HCT116 (cell line): ENCODE data around the gene TSPEAR.

Source experiments
- EGR1 ChIP-seq: IDR thresholded peaks from 2 replicates; pipeline ENCODE4 v1.6.1; 2012; ENCODE audit warnings: low read depth
- EZH2 ChIP-seq: fragments of 200-600 bp; sonication (generic); IDR thresholded peaks from 2 replicates; pipeline ENCODE4 v1.6.1; 2017; ENCODE audit warnings: antibody characterized with exemption, mixed run types
- EZH2phosphoT487 ChIP-seq: fragments of 200-600 bp; IDR thresholded peaks from 2 replicates; pipeline ENCODE4 v1.6.1; 2018; ENCODE audit warnings: antibody characterized with exemption, borderline replicate concordance
- FOSL1 ChIP-seq: IDR thresholded peaks from 2 replicates; pipeline ENCODE4 v1.6.1; 2012; ENCODE audit warnings: low read depth
- POLR2A ChIP-seq: IDR thresholded peaks from 2 replicates; pipeline ENCODE4 v1.7.0; 2011; ENCODE audit warnings: borderline replicate concordance; ENCODE audit not compliant: insufficient read depth, insufficient read length; ENCODE audit errors: extremely low read depth
- POLR2AphosphoS5 ChIP-seq: IDR thresholded peaks from 2 replicates; pipeline ENCODE4 v1.6.1; 2011; ENCODE audit warnings: mild to moderate bottlenecking, low read depth, low read length, moderate library complexity
- RAD21 ChIP-seq: IDR thresholded peaks from 2 replicates; pipeline ENCODE4 v1.6.1; 2012; ENCODE audit warnings: low read depth, mild to moderate bottlenecking
- SP1 ChIP-seq: IDR thresholded peaks from 2 replicates; pipeline ENCODE4 v1.6.1; 2012; ENCODE audit warnings: low read depth
- ZNF274 ChIP-seq: fragments of 200-500 bp; sonication (Bioruptor generic); IDR thresholded peaks from 2 replicates; pipeline ENCODE4 v1.6.1; 2014; ENCODE audit warnings: mild to moderate bottlenecking, low read depth, low read length, inconsistent platforms
- TF ChIP-seq, protein P1 (sequence below): IDR thresholded peaks from 2 replicates; pipeline ENCODE4 v1.6.1; 2012
- TF ChIP-seq, protein P2 (sequence below), 3 experiments: fragments of 200-600 bp in 1 of 3; sonication (generic) in 1 of 3; IDR thresholded peaks in 2 of 3; conservative IDR thresholded peaks in 1 of 3; 2 replicates each; pipeline ENCODE4 v1.5.1; 2012 to 2017; ENCODE audit warnings: low read depth in 2 of 3, low read length in 2 of 3, antibody characterized with exemption in 1 of 3, borderline replicate concordance in 1 of 3, control low read depth in 1 of 3, mild to moderate bottlenecking in 1 of 3, mixed read lengths in 1 of 3, mixed run types in 1 of 3, moderate library complexity in 1 of 3; ENCODE audit not compliant: insufficient read depth in 1 of 3
- TF ChIP-seq, protein P3 (sequence below): IDR thresholded peaks from 2 replicates; pipeline ENCODE4 v1.6.1; 2012; ENCODE audit warnings: low read depth
- TF ChIP-seq, protein P4 (sequence below): IDR thresholded peaks from 2 replicates; pipeline ENCODE4 v1.6.1; 2012

DNA sequence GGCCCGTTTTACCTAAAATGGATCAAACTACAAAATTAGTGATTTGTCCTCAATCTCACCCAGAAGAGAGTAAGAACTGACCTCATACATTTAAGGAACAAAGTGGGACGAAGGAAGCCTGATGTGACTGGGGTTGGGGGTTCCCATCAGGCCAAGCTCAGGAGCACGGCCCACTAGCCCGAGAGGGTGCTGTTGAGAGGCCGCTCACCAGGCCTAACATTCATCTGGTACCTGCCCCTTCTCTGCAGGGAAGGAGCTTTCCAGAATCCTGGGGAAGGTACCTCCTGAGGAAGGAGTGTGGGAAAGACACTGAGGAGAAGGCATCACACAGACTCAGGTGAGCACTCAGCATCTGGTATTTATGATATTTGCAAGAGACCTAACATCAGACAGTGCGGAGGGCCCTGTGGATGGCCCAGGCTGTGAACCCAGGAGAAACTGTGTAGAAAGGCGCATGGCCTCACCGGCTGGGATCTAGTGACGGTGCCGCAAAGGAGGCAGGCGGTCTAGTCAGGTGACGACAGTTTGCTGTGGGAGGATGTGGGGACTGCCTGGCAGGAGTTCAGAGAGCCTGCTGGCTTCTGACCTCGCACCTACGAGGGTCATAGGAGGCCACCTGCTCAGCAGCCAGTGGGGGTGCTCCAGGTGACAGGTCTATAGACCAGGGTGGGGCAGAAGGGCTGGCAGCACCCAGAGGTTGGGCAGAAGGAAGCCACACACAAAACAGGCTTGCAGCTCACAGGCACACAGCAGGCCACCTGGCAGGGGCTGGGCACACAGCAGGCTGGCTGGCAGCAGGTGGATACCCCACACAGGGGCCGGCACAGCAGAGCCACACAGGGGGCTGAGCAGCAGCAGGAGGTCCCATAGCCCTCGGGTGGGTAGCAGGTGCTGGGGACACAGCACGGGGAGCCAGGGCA, 57.5 kb downstream of the TSPEAR start:
- TF ChIP-seq POLR2A = no peak
- TF ChIP-seq, protein P1, sequence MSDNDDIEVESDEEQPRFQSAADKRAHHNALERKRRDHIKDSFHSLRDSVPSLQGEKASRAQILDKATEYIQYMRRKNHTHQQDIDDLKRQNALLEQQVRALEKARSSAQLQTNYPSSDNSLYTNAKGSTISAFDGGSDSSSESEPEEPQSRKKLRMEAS = no peak
- TF ChIP-seq ZNF274 = no peak
- TF ChIP-seq RAD21 = no peak
- TF ChIP-seq, protein P2, sequence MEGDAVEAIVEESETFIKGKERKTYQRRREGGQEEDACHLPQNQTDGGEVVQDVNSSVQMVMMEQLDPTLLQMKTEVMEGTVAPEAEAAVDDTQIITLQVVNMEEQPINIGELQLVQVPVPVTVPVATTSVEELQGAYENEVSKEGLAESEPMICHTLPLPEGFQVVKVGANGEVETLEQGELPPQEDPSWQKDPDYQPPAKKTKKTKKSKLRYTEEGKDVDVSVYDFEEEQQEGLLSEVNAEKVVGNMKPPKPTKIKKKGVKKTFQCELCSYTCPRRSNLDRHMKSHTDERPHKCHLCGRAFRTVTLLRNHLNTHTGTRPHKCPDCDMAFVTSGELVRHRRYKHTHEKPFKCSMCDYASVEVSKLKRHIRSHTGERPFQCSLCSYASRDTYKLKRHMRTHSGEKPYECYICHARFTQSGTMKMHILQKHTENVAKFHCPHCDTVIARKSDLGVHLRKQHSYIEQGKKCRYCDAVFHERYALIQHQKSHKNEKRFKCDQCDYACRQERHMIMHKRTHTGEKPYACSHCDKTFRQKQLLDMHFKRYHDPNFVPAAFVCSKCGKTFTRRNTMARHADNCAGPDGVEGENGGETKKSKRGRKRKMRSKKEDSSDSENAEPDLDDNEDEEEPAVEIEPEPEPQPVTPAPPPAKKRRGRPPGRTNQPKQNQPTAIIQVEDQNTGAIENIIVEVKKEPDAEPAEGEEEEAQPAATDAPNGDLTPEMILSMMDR (IDR thresholded peaks at IDR 0.05 in 2 of 3, conservative IDR thresholded peaks at IDR 0.05 in 1 of 3; ENCODE audit: borderline replicate concordance in 1 of 3, insufficient read depth in 1 of 3, low read depth in 2 of 3, low read length in 2 of 3) = no peak
- TF ChIP-seq EZH2phosphoT487 = no peak
- TF ChIP-seq EZH2 = no peak
- TF ChIP-seq, protein P3, sequence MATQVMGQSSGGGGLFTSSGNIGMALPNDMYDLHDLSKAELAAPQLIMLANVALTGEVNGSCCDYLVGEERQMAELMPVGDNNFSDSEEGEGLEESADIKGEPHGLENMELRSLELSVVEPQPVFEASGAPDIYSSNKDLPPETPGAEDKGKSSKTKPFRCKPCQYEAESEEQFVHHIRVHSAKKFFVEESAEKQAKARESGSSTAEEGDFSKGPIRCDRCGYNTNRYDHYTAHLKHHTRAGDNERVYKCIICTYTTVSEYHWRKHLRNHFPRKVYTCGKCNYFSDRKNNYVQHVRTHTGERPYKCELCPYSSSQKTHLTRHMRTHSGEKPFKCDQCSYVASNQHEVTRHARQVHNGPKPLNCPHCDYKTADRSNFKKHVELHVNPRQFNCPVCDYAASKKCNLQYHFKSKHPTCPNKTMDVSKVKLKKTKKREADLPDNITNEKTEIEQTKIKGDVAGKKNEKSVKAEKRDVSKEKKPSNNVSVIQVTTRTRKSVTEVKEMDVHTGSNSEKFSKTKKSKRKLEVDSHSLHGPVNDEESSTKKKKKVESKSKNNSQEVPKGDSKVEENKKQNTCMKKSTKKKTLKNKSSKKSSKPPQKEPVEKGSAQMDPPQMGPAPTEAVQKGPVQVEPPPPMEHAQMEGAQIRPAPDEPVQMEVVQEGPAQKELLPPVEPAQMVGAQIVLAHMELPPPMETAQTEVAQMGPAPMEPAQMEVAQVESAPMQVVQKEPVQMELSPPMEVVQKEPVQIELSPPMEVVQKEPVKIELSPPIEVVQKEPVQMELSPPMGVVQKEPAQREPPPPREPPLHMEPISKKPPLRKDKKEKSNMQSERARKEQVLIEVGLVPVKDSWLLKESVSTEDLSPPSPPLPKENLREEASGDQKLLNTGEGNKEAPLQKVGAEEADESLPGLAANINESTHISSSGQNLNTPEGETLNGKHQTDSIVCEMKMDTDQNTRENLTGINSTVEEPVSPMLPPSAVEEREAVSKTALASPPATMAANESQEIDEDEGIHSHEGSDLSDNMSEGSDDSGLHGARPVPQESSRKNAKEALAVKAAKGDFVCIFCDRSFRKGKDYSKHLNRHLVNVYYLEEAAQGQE = no peak
- no peak for TF ChIP-seq EGR1
- TF ChIP-seq, protein P4, sequence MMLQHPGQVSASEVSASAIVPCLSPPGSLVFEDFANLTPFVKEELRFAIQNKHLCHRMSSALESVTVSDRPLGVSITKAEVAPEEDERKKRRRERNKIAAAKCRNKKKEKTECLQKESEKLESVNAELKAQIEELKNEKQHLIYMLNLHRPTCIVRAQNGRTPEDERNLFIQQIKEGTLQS = no peak
- TF ChIP-seq FOSL1 = no peak
- no peak for TF ChIP-seq POLR2AphosphoS5
- TF ChIP-seq SP1 = no peak
